Measurements from ENCODE around the gene CABP1. TPM values are rescaled to one million over a fixed set of nuclear protein-coding genes. Genes with fewer than 3 reads are reported as not detected.

The CABP1 gene
- total RNA-seq, 1 experiment from 2014 or later = 1.2 TPM

DNA sequence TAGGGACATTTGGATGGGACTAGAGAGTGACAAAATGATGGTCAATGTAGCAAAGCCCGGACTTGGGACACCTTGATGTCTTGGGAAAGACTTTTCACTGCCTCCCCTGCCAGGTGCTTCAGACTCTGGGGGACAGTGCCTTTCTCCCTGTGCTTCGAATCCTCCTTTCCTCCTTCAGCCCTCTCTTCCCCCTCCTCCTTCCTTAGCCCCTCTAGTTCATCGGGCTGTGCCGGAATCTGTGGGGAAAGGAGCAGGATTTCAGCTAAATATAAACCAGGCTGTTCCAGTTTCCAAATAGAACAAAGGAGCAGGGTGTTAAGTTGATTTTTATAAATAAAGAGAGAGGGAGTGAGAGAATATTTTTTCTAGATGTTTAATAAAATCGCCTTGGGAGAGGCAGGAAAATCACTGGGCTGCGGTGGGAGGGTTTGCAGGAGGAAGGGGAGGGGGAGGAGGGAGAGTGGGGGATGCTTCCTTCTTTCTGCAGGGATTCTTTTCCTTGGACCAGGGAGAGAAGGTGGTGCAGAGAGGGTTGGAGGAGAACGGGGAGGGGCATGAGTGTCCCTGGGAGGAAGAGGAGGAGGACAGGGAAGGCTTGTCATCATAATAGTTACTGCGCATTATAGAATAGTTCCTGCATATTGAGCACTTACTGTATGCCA is 21.3 kb upstream of the CABP1 start:
- H3K27me3 ChIP-seq (replicated peaks; ENCODE audit: insufficient read depth, low read depth, low read length, poor library complexity) = no peaks in the 10 kb centered on the region
- no peaks in the 10 kb centered on the region for H3K36me3 ChIP-seq (ENCODE audit: insufficient read depth, low read length, poor library complexity, severe bottlenecking)
- H3K4me3 ChIP-seq (ENCODE audit: low read depth, low read length, poor library complexity, severe bottlenecking) = no peak overlapping the region
- H3K27ac ChIP-seq (ENCODE audit: low read depth, low read length, poor library complexity, severe bottlenecking) = no peak overlapping the region
- H3K9me3 ChIP-seq (ENCODE audit: low read depth, low read length, poor library complexity, severe bottlenecking) = no peaks in the 10 kb centered on the region
- TF ChIP-seq, protein P1, sequence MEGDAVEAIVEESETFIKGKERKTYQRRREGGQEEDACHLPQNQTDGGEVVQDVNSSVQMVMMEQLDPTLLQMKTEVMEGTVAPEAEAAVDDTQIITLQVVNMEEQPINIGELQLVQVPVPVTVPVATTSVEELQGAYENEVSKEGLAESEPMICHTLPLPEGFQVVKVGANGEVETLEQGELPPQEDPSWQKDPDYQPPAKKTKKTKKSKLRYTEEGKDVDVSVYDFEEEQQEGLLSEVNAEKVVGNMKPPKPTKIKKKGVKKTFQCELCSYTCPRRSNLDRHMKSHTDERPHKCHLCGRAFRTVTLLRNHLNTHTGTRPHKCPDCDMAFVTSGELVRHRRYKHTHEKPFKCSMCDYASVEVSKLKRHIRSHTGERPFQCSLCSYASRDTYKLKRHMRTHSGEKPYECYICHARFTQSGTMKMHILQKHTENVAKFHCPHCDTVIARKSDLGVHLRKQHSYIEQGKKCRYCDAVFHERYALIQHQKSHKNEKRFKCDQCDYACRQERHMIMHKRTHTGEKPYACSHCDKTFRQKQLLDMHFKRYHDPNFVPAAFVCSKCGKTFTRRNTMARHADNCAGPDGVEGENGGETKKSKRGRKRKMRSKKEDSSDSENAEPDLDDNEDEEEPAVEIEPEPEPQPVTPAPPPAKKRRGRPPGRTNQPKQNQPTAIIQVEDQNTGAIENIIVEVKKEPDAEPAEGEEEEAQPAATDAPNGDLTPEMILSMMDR (conservative IDR thresholded peaks at IDR 0.05; ENCODE audit: low read depth, low read length) = no peak
- TF ChIP-seq EZH2 (IDR thresholded peaks at IDR 0.05; ENCODE audit: borderline replicate concordance, low read depth, low read length, poor library complexity, severe bottlenecking) = no peak
- no TSS peak for BruUV-seq (replicated peaks)
- ChIA-PET CTCF (no interaction called here), POLR2A (ENCODE audit: low non-redundant PET) (no interaction called here)
- no peak for DNase-seq (ENCODE audit: low spot score)
- no peaks in the 10 kb centered on the region for H3K4me1 ChIP-seq (ENCODE audit: insufficient read depth, low read length, poor library complexity, severe bottlenecking)
- intact Hi-C loops (cut with micrococcal nuclease; ENCODE audit: unreplicated experiment) = no loop called here

DNA sequence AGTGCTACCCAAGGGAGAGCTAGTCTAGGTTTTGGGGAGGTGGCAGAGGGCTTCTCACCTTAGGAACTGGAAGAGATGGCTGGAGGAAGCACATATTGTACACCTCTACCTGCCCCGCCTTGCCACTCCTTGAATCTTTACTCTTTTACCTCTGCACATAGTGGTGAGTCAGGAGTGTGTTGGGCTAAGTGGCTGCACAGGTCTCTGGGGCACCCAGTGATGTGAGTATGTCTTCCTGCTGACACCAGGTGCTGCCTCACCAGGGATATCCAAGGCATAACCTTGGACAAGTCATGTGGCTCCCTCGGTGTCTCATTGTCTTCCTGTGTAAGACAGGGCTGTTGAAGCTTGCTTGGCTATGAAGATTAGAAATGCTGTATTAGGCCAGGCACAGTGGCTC is 19.8 kb upstream of the CABP1 start:
- Histone ChIP-seq H3K4me1 (ENCODE audit: insufficient read depth, low read length, poor library complexity, severe bottlenecking) (no peaks in the 10 kb centered on the region), H3K27me3 (replicated peaks; ENCODE audit: insufficient read depth, low read depth, low read length, poor library complexity) (no peaks in the 10 kb centered on the region), H3K9me3 (ENCODE audit: low read depth, low read length, poor library complexity, severe bottlenecking) (no peaks in the 10 kb centered on the region), H3K27ac (ENCODE audit: low read depth, low read length, poor library complexity, severe bottlenecking) (no peak overlapping the region), H3K4me3 (ENCODE audit: low read depth, low read length, poor library complexity, severe bottlenecking) (no peak overlapping the region), H3K36me3 (ENCODE audit: insufficient read depth, low read length, poor library complexity, severe bottlenecking) (no peaks in the 10 kb centered on the region)
- no peak for DNase-seq (ENCODE audit: low spot score)
- TF ChIP-seq EZH2 (IDR thresholded peaks at IDR 0.05; ENCODE audit: borderline replicate concordance, low read depth, low read length, poor library complexity, severe bottlenecking) = no peak
- TF ChIP-seq, protein P1 (conservative IDR thresholded peaks at IDR 0.05; ENCODE audit: low read depth, low read length) = no peak
- BruUV-seq (replicated peaks) = no TSS peak
- intact Hi-C loops (cut with micrococcal nuclease; ENCODE audit: unreplicated experiment) = no loop called here
- POLR2A ChIA-PET (ENCODE audit: low non-redundant PET) = no interaction called here
- CTCF ChIA-PET = interaction anchor here (0.5 kb wide), 1 partner anchor 28 kb away, joined by 3 read pairs; no protein-coding TSS in a partner anchor

DNA sequence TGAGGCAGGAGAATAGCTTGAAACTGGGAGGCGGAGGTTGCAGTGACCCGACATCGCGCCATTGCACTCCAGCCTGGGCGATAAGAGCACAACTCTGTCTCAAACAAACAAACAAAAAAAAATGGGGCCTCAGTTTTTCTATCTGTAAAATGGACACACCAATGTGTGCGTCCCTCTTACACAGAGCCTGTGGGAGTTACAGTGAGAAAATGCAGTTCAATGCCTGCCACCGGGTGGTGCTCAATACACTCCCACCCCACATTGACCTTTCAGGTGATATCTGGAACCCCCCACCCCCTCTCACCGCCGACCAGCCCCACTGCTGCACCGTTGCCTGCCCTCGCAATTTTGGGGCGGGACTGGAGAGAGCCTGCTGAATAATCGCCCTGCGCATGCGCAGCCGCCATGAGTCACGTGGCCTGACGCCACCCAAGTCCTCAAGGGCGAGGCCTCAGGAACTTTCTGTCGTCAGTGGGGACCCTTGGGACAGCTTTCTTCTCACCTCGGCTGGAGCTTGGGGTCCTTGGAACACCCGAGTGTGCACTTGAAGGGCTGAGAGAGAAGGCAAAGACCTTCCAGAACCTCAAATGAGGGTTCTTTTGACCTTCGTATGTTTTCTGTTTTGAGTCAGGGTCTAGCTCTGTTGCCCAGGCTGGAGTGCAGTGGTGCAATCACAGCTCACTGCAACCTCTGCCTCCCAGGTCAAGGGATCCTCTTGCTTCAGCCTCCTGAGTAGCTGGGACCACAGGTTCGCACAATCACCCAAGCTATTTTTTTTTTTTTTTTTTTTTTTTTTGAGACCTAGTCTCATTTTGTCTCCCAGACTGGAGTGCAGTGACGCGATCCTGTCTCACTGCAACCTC is 14.6 kb upstream of the CABP1 start:
- no peaks in the 10 kb centered on the region for H3K9me3 ChIP-seq (ENCODE audit: low read depth, low read length, poor library complexity, severe bottlenecking)
- CTCF ChIA-PET = interaction anchor here (0.6 to 0.7 kb wide), 3 partner anchors 21 to 419 kb away, joined by 4 to 11 read pairs (median 7); no protein-coding TSS in a partner anchor
- TF ChIP-seq, protein P1 (conservative IDR thresholded peaks at IDR 0.05; ENCODE audit: low read depth, low read length) = peak; percentile 50
- TF ChIP-seq EZH2 (IDR thresholded peaks at IDR 0.05; ENCODE audit: borderline replicate concordance, low read depth, low read length, poor library complexity, severe bottlenecking) = no peak
- no peaks in the 10 kb centered on the region for H3K4me1 ChIP-seq (ENCODE audit: insufficient read depth, low read length, poor library complexity, severe bottlenecking)
- POLR2A ChIA-PET (ENCODE audit: low non-redundant PET) = no interaction called here
- no peaks in the 10 kb centered on the region for H3K27me3 ChIP-seq (replicated peaks; ENCODE audit: insufficient read depth, low read depth, low read length, poor library complexity)
- intact Hi-C loops (cut with micrococcal nuclease; ENCODE audit: unreplicated experiment) = no loop called here
- peak; percentile 24 for DNase-seq (ENCODE audit: low spot score)
- BruUV-seq (replicated peaks) = no TSS peak
- H3K27ac ChIP-seq (ENCODE audit: low read depth, low read length, poor library complexity, severe bottlenecking) = no peak overlapping the region
- no peak overlapping the region for H3K4me3 ChIP-seq (ENCODE audit: low read depth, low read length, poor library complexity, severe bottlenecking)
- no peaks in the 10 kb centered on the region for H3K36me3 ChIP-seq (ENCODE audit: insufficient read depth, low read length, poor library complexity, severe bottlenecking)

All from A673 (cell line).